Amygdala (tissue), 56 donors: ENCODE results near the gene MRNIP.

Experiments used
- DNase-seq, 56 donors: peaks; one replicate each; lab custom pipeline; 2025; lab: John Stamatoyannopoulos, UW

The MRNIP gene

DNA sequence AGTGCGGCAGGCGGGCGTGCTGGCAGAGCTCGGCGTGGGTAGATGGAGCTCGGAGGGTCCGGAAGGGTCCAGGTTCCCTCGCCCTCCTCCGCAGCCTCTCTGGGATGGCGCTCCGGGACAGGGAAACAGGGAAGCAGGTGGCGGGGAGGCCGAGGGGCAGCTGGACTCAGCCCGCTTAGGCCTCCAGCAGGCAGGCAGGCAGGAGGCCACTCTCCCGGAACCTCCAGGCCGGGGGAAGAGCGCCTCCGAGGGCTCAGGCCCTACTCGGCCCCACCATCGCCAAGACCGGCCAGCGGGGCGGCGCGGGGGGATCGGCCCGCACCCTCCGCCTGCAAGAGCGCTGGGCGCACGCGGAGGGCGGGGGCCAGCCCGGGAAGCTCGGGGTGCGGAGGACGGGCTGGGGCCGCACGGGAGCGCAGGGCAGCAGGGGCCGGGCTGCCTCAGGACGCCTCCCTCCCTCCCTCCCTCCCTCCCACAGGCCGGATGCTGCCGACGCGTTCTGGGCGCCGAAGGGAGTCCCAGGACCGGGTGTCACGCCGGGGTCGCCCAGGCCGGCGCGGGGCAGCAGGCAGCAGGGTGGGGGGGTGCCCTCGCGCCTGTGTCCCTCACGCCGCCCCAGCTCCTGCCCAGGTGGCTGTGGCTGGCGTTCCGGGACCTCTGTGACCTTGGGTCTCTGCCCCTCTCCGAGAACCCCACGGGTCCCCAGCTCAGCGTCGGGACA, 52.9 kb downstream of the MRNIP start:
- DNase-seq, result peak in 10 of 56 donors; percentile 37 to 62 (median 54)

DNA sequence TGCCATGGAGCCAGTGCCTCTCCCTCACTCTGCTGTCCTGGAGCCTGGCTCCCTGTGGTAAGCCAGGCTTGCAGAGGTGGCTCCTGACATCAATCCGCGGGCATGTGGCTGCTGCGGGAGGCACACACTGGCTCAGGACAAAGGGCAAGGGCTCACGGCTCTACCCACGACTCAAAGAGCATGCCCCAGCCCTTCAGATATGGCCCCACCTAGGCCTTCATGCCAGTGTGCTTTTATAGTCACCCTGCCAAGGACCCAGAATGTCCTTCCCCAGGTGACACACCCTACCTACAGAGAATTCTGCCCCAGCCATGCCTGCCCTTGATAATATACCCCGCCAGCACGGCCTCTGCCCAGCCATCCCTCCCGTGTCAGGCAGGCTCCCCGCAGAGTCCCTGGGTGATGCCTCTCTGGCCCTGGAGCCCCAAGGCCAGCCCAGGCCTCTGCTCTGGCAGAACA, 53.5 kb downstream of the MRNIP start:
- DNase-seq, result no peak

DNA sequence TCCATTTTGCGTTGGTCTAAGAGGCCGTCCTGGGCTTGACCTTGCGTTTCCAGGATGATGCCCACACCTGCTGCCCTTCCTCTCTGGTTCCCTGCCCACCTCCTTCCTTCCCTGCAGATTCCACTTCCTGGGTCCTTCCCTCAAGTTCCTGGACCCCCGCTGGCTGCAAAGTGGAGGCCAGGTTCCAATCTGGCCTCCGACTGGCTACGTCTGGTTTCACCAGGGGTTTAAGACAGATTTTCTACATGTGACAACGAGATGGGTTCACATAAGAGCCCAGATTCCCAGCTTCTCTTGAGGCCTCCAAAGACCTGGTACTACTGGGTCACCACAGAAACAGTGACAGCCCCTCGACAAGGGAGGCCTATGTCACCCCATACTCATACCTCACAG, 54.1 kb downstream of the MRNIP start:
- no peak for DNase-seq

DNA sequence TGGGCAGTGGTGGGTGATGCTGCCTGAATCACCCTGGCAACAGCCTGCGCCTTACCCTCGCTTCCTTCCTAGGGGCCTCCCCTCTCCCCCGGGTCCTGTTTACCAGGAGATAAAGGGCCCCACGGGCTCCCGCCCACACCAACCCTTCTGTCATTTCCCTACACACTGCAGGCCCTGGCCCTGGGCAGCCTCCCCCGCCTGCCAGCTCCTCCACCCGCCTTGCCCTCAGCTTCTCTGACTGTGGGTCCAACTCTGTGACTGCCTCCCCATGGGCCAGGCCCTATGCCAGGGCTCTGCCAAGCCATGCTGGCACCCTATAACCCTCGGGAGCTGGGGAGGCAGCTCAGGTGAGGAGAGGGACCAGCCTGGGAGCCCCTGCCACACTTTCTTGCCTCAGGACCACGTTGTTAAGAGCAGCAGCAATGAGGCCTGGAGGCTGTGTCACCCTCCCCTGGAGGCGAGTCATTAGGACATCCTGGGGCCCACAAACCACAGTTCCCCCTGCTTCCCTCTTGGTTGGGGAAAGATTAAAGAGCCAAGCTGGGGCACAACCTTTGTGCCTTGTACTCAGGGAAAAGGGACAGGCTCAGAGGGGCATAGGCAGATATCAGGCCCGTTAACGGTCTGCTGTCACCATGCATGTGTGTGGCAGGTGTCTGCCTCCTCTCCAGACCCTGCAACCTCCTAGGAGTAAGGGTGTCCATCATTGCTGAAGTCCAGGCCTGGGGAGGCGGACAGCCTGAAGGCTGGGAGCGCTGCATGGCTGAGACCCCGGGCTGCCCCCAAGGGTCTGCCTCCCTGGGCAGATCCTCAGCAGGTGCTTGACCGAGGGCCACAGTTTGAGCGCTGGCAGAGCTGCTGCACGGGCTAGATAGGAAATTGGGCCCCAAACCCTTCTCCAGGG, 54.7 kb downstream of the MRNIP start:
- DNase-seq, result peak in 1 of 56 donors; percentile 42

DNA sequence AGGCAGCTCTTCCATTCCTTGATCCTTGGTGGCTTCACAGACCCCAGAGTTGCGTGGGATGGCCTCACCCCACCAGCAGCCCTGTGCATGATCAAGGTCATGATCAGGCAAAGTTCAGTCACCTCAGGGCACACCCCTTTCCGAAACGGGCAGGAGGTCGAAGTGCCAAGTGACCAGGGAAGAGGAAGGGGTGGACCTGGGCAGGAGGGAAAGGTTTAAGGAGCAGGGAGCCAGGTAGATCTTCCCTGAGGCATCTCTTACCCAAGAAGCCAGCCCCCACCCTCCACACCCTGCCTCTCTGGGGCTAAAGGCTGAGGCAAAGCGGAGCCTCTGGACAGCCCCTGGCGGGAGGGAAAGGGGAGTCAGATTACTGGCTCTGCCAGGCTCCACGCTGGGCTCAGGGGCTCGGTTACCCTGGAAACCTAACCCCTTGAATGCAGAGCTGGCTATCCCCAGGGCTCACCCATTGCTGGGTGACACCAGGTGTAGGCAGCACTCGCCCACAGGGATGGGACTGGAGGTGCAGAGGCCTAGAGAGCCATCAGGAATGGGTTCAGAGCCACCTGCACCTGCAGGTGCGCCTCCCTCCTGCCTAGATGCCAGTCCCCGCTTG, 55.6 kb downstream of the MRNIP start:
- no peak for DNase-seq

DNA sequence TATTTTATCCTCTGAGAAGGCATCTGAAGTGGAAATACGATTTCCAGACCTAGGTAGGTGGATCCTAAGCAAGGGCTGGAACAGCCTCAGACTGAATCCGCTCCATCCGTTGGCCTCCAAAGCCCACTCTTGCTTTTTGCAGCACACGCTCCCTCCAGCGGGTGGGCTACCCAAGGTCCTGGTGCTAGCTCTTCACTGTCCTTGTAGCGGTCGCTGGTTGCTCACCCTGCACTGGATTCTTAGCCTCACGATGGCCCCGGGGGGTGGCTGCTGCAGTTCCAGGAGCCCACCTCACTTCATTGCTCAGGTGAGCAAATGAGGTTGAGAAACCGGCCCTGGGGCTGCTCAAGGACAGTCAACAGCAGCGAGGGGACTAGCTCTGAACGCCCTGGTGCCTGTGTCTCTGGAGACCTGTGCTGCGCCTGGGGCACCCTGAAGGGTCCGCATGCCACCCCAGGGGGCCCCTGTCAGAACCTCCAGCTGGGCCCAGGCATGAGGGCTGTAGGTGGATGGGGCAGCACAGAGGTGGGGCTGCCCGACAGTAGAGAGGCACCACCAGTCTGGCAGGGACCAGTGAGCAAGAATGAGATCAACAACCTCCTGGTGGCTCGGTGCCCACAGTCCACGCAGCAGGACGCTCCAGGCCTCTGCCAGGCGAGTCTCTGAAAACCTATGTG, 56.3 kb downstream of the MRNIP start:
- DNase-seq, result no peak

DNA sequence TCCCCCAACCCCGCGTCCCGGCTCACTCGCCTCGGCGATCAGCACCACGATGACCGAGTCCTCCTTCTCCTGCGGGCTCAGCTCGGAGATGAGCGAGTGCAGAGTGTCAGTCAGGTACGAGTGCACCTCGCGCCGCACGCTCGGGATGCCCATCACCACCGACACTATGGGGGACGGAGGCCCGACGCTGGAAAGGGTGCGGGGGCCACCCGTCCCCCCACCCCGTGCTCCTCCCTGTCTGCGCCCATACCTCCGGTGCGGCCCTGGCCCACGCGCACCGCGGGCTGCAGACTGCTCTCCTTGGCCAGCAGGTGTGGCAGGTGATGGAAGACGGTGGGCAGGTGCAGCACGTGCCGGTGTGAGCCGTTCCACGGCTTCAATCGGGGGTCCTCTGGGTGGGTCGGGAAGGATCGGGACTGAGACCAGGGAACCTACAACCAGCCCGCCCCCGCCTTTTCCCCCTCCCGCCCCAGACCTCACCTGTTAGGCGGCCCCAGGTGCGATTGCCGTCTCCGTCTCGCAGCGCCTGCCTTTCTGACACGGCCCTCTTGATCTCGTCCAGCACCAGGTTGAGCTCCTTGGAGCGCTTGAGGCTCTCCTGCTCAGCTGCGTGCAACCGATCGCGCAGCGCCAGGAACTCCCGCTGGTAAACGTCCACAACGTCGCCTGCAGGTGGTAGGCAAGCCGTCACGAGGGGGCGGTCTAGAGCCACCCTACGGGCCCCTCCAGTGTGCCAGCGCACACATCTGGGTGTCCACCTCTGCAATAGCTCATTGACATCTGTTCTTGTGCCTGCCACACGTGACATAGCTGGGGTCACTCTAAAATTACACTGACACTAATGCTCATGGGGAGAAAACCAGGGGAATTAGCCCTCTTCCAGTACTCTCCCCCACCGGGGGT, 57.1 kb downstream of the MRNIP start:
- DNase-seq, result peak in 16 of 56 donors; percentile 20 to 71 (median 36)

DNA sequence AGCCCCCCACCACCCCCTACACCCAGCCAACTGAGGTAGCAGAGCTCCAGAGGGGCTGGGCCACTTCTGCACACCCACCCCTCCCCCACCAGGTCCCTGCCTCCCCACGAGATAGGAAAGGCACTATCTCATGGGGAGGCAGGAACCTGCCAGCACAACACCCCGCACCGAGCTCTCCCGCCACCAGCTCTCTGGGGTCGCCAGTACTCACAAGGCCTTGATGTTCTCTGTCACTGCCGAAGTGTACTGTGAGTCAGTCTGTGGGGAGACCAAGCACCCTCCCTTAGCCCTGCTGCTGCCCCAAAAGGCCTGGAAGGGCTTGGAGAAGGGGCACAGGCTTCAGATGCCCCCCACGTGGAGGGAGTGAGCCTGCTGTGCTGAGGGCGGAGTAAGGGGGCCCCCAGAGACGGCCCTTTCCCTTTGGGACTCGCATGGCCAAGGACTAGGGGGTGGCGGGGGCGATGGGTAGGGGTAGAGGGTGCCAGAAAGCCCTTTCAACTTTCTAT, 57.9 kb downstream of the MRNIP start:
- DNase-seq, result no peak

DNA sequence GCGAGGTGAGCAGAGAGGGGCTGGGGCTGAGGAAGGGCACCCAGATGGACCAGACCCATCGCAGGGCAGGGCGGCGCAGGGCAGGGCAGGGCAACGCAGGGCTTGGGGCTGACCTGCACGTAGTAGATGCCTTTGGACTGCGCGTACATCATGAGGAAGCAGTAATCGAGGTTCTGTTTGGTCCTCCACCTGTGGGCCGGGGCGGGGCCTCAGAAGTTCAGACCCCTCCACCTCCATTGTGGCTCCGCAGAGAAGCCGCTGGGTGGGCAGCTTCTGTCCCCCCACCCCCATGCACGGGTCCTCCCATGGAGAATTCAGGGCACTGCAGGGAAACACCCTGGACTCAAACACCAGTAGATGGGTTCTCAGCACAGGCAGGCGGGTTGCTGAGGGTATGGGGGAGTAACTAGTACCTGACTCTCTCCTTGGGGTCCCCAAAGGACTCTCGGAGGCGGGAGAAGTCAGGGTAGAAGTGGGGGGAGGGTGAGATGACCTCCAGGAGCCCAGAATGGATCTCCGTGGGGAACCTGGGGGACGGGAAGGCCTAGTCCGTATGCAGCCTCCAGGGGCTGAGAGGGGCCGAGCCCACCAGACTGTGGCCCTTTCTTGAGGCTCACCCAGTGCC, 58.4 kb downstream of the MRNIP start:
- DNase-seq, result no peak

DNA sequence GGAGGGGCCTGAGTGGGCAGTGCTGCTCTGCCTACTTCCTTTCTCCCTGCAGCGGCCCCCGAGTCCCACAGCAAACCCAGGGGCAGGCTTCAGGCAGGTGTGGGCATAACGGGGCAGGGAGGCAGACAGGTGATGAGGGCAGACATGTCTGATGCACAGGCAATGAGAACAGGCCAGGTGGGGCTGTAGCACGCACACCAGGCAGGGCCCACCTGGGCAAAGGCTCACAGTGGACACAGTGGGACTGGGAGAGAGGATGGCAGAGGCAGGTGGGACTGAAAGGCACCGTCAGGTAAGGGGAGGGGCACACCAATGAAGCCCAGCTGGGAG, 59.0 kb downstream of the MRNIP start:
- DNase-seq, result no peak

DNA sequence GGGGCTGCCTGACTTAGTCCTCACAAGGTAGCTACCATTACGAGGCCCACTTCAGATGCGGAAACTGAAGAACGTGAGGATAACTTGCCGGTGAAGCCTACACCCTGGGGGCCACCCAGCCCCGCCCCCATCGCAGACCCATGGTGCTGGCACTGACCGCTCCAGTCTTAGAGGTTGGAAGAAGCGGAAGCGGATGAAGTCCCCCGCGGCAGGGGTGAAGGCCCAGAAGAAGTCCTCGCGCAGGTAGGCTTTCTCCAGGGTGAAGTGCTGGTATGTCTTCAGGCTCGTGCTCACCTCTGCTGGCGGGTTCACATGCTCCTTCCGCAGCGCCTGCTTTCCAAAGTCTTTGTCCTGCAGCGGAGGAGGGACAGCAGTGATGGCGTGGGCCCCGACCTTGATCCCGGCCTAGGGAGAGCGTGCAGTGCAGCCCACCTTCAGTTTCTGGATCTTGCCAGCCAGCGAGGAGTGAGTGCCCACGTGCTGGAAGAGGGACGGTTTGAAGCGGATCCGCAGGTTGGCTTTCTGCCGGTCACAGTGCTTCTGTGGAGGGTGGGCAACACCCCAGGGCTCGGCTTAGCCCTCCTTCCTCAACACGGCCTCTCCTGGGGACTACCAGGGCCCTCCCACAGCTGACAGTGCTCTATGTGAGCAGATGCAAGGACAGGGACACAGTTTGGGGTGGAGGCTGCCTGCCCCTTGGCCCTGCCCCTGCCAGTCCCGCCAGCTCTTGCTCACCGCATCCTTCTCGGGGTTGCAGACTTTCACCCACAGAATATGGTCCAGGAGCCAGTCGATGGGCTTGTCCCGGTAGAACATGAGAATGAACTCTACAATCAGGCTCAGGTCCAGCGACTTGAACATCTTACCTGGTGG, 59.6 kb downstream of the MRNIP start:
- DNase-seq, result no peak

DNA sequence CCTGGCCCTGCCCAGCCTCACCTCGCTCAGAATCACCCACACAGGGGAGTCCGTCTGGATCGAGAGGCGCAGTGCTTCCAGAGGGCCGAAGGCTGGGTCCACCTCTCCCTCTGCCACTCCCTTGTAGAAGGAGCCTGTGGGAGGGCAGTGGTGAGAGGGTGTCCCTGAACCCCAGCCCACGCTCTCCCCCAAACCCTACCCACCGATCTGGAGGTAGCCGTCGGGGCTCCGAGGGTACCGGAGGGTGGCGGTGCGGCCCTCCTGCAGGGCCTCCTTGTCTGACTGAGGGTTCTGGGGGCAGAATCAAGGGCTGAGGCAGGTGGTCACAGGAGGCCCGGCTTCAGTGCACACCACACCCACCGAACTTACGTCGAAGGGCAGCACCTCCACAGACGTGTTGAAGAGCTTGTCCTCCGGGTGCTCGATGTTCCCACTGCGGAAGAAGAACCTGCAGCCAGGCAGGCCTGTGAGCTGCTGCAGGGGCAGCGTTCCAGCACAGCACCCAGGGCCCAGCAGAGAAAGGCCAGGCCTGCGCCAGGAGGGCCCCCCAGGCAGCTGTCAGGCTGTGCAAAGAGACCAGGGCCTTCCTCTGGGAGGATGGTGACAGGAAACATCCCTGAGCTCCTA, 60.4 kb downstream of the MRNIP start:
- no peak for DNase-seq

DNA sequence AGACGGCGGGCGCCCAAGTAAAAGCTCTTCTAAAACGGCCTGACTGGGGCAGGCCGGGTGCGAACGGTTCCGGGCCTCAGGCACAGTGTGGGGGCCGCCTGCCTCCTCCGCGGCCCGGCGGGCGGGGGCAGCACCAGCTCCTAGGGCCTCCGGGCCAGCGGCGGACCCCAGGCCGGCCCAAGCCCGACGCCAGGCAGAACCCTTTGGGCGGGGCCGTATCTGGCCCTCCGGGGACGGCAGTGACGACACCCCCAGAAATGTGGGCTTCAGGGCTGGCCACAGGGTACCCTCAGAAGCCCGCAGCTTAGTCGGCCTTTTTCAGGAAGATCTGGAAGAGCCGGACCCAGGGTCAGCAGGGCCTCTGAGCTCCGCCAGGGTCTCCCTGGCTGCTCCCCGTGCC, 60.9 kb downstream of the MRNIP start:
- DNase-seq, result no peak

DNA sequence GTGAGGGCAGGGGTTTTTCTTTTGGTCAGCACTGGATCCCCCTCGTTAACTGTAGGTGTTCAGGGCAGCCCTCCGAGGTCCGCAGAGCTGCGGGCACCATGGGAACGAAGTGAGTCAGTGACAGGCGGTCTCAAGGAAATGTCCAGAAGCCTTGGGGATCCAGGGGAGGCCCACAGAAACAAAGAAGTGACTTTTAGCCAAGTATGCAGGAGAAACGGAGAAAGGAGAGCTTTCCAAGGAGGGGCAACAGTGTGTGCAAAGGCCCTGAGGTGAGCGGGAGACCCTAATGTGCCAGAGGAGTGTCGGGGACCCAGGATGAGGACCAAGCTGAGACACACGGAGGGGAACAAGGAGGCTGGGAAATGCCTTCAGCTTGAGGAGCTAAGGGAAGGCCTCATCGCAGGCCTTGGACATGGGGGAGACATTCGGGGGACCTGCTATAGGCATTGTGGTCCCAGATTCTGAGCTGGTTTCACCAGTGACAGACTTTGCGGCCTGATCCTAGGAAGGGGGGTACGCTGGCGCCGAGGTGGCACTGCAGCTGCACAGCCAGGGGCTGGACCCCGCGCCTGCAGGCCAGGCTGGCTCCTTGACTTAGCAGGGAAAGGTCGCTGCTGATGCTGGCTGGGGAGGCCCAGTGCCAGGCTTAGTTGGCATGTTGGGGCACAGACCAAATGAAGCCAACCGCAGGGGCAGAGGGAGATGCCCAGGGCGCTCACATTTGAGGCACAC, 61.6 kb downstream of the MRNIP start:
- no peak for DNase-seq

DNA sequence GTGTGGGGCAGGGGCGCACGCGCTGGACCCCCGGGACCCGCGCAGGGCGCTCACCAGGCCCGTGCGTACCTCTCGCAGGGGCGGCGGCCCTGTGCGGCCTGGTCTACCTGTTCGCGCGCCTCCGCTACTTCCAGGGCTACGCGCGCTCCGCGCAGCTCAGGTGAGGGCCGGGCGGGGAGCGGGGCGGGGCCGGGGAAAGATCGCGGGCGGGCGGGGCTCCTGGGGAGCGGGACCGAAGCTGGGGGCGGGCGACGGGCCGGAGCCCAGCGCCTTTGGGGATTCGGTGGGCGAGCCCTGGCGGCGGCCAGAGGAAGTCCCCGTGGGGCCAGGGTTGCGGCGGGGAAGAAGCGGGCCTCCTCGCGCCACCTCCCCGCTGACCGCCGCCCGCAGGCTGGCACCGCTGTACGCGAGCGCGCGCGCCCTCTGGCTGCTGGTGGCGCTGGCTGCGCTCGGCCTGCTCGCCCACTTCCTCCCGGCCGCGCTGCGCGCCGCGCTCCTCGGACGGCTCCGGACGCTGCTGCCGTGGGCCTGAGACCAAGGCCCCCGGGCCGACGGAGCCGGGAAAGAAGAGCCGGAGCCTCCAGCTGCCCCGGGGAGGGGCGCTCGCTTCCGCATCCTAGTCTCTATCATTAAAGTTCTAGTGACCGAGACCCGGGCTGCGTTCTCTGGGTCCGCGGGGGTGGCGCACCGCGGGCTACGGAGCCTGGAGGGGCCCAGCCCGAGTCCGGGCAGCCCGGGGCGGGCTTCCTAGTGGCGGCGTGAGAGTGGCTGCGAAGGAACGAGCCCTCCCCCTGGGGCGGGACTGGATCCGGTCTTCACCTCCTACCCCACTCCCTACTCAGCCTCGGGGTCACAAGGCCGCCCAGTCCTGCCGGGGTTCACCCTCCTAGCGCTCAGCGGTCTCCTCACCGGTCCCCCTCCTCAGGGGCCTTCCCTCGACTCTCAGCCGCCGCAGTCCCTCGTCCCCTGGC, 62.5 kb downstream of the MRNIP start:
- DNase-seq, result peak in 39 of 56 donors; percentile 35 to 82 (median 63)
